Retinal pigment epithelial cell (primary cell): ENCODE data around the gene NCKAP5L.

Experiments used
- DNase-seq: peaks from one replicate; pipeline ENCODE4 v3.0.0-alpha.2; 2010; ENCODE audit warnings: low read depth
- H3K4me3 ChIP-seq: 2 replicates; pipeline ENCODE4 v1.5.1; 2011; ENCODE audit warnings: mild to moderate bottlenecking, low read length, control low read depth, moderate library complexity
- TF ChIP-seq, protein P1 (sequence below): conservative IDR thresholded peaks from 2 replicates; pipeline ENCODE4 v1.5.1; 2011; ENCODE audit warnings: low read depth, low read length, control low read depth, inconsistent platforms

Gene NCKAP5L

GRCh38 chr12:49794021-49794420 lies 34.2 kb downstream of the NCKAP5L start:
- TF ChIP-seq, protein P1, sequence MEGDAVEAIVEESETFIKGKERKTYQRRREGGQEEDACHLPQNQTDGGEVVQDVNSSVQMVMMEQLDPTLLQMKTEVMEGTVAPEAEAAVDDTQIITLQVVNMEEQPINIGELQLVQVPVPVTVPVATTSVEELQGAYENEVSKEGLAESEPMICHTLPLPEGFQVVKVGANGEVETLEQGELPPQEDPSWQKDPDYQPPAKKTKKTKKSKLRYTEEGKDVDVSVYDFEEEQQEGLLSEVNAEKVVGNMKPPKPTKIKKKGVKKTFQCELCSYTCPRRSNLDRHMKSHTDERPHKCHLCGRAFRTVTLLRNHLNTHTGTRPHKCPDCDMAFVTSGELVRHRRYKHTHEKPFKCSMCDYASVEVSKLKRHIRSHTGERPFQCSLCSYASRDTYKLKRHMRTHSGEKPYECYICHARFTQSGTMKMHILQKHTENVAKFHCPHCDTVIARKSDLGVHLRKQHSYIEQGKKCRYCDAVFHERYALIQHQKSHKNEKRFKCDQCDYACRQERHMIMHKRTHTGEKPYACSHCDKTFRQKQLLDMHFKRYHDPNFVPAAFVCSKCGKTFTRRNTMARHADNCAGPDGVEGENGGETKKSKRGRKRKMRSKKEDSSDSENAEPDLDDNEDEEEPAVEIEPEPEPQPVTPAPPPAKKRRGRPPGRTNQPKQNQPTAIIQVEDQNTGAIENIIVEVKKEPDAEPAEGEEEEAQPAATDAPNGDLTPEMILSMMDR = no peak
- no peak for DNase-seq

GRCh38 chr12:49793620-49794019 lies 34.6 kb downstream of the NCKAP5L start:
- TF ChIP-seq, protein P1 = no peak
- no peak for DNase-seq
- no peak overlapping the region for H3K4me3 ChIP-seq

More at GRCh38 chr12:49794021-49794420, 34.2 kb downstream of the NCKAP5L start:
- H3K4me3 ChIP-seq = no peak overlapping the region

- no peak overlapping the region for H3K4me3 ChIP-seq
- TF ChIP-seq, protein P1 = no peak
- DNase-seq = no peak
These were observed 35.1 kb downstream of the NCKAP5L start for GRCh38 chr12:49792976-49793580.

- TF ChIP-seq, protein P1 = no peak
- H3K4me3 ChIP-seq = no peak overlapping the region
These were observed 35.8 kb downstream of the NCKAP5L start for GRCh38 chr12:49792181-49792970.

GRCh38 chr12:49791700-49792099 lies 36.5 kb downstream of the NCKAP5L start:
- TF ChIP-seq, protein P1 = no peak
- no peak for DNase-seq
- no peak overlapping the region for H3K4me3 ChIP-seq

More at GRCh38 chr12:49792181-49792970, 35.8 kb downstream of the NCKAP5L start:
- DNase-seq = no peak

- DNase-seq = no peak
- TF ChIP-seq, protein P1 = no peak
- no peak overlapping the region for H3K4me3 ChIP-seq
These were observed 37.3 kb downstream of the NCKAP5L start for GRCh38 chr12:49790741-49791555.
